GM19023 (cell line): ENCODE measurements around the gene ZNF845.
"Not testable (repeated sequence)": the region's sequence is repeated elsewhere in the genome, so short reads cannot be mapped to it uniquely, and the experiment has no call there.

ENCODE experiments used
- ATAC-seq: cut with Tn5 transposase; IDR thresholded peaks from one replicate; pipeline ENCODE4 v1.9.1; 2021; ENCODE audit warnings: mild to moderate bottlenecking, moderate library complexity; ENCODE audit not compliant: unreplicated experiment

ZNF845 gene

GRCh38 chr19:53333463-53334449 is at the start of gene ZNF845:
Gene ZNF845, plus strand, starts transcription at chr19:53333749. Its CDS starts 7,559 bp downstream, at chr19:53341308.
- peak; percentile 96 for ATAC-seq

GRCh38 chr19:53285087-53285486 is 48.5 kb upstream of the ZNF845 start:
- ATAC-seq: no peak

- no peak for ATAC-seq
Observed at GRCh38 chr19:53290758-53291549, 42.6 kb upstream of the ZNF845 start.

GRCh38 chr19:53294786-53295441 is 38.6 kb upstream of the ZNF845 start:
- ATAC-seq: no peak

GRCh38 chr19:53301341-53301740 is 32.2 kb upstream of the ZNF845 start:
- not testable (repeated sequence) for ATAC-seq

GRCh38 chr19:53308339-53308811 is 25.2 kb upstream of the ZNF845 start:
- ATAC-seq: no peak

- no peak for ATAC-seq
Observed at GRCh38 chr19:53311044-53311443, 22.5 kb upstream of the ZNF845 start.

- ATAC-seq: no peak
Observed at GRCh38 chr19:53311897-53312296, 21.7 kb upstream of the ZNF845 start.

- ATAC-seq: no peak
Observed at GRCh38 chr19:53328967-53329366, 4.6 kb upstream of the ZNF845 start.

- no peak for ATAC-seq
Observed at GRCh38 chr19:53332484-53332883, 1.1 kb upstream of the ZNF845 start.

- ATAC-seq: peak; percentile 21
Observed at GRCh38 chr19:53333066-53333462, 485 bp upstream of the ZNF845 start.

GRCh38 chr19:53344403-53344802 is 10.9 kb downstream of the ZNF845 start:
- ATAC-seq: not testable (repeated sequence)

GRCh38 chr19:53355739-53356138 is 22.2 kb downstream of the ZNF845 start:
- ATAC-seq: no peak

- no peak for ATAC-seq
Observed at GRCh38 chr19:53357821-53358581, 24.5 kb downstream of the ZNF845 start.

GRCh38 chr19:53360056-53360455 is 26.5 kb downstream of the ZNF845 start:
- not testable (repeated sequence) for ATAC-seq

GRCh38 chr19:53365134-53365898 is 31.8 kb downstream of the ZNF845 start, which contains the start of gene ZNF525:
Gene ZNF525, plus strand, starts transcription at chr19:53365705. Its CDS starts 6,577 bp downstream, at chr19:53372282.
- peak; percentile 97 for ATAC-seq

- ATAC-seq: peak; percentile 52
Observed at GRCh38 chr19:53365899-53366493, 32.4 kb downstream of the ZNF845 start.

GRCh38 chr19:53372196-53372595 is 38.6 kb downstream of the ZNF845 start:
- no peak for ATAC-seq

GRCh38 chr19:53374288-53374687 is 40.7 kb downstream of the ZNF845 start:
- no peak for ATAC-seq
